ENCODE results near the gene ARHGEF10L.

- TF ChIP-seq POLR2A (IDR thresholded peaks at IDR 0.05; ENCODE audit: low read depth, low read length), result no peak
- no peak for TF ChIP-seq POLR2AphosphoS5 (IDR thresholded peaks at IDR 0.05; ENCODE audit: low read depth, low read length)
- no peak for TF ChIP-seq TAF1 (IDR thresholded peaks at IDR 0.05; ENCODE audit: low read depth, low read length)
- TF ChIP-seq SPI1 (IDR thresholded peaks at IDR 0.05; ENCODE audit: low read depth, low read length), result no peak
These were observed 6.3 kb upstream of the ARHGEF10L start for GRCh38 chr1:17533201-17533600.
